ENCODE results near the gene COA7. TPM values are rescaled to one million over a fixed set of nuclear protein-coding genes. Genes with fewer than 3 reads are reported as not detected.

COA7 gene
- total RNA-seq, 2 donors from 2014 or later = 14.8 to 23.8 TPM

DNA sequence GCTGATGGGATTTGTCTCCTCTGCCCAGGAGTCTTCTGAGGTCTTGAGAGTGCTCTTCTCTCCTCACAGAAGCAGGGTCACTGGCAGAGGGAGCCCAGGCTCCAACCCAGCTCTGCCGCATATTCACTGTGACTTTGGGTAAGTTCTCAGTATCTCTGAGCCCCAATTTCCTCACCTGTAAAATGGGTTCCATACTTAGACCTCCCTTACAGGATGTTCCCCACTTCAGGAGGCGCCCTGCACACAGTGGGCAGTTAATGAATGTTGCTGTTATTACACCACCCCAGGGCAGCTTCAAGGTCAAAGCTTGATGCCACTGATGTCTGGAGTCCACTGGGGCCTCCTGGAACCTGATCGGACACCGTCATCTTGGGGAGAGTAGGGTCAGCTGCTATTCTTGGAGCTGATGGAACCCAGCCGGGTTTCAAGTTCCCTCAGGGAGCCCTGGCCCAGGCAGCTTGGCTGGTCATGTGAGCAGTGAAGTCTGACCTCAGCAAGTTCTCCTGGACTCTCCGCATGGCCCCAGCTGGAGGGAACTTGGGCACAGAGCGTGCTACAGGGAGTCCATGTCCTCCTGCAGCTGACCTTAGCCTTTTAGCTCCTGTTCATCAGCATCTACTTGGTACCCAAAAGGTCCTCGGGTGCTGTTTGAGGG lies 21.8 kb downstream of the COA7 start:
- Histone ChIP-seq H3K4me1 (no peaks in the 10 kb centered on the region), H3K9ac (ENCODE audit: low read depth in 2 of 2, low read length in 2 of 2) (no peak overlapping the region), H3K4me3 (no peak overlapping the region), H3K9me3 (no peaks in the 10 kb centered on the region), H3K27me3 (no peaks in the 10 kb centered on the region), H3K36me3 (no peaks in the 10 kb centered on the region), H3K27ac (no peak overlapping the region)
- TF ChIP-seq, protein P1, sequence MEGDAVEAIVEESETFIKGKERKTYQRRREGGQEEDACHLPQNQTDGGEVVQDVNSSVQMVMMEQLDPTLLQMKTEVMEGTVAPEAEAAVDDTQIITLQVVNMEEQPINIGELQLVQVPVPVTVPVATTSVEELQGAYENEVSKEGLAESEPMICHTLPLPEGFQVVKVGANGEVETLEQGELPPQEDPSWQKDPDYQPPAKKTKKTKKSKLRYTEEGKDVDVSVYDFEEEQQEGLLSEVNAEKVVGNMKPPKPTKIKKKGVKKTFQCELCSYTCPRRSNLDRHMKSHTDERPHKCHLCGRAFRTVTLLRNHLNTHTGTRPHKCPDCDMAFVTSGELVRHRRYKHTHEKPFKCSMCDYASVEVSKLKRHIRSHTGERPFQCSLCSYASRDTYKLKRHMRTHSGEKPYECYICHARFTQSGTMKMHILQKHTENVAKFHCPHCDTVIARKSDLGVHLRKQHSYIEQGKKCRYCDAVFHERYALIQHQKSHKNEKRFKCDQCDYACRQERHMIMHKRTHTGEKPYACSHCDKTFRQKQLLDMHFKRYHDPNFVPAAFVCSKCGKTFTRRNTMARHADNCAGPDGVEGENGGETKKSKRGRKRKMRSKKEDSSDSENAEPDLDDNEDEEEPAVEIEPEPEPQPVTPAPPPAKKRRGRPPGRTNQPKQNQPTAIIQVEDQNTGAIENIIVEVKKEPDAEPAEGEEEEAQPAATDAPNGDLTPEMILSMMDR (IDR thresholded peaks at IDR 0.05) = no peak
- peak; percentile 33 for DNase-seq
- intact Hi-C loops (cut with DNase I) = no loop called here

DNA sequence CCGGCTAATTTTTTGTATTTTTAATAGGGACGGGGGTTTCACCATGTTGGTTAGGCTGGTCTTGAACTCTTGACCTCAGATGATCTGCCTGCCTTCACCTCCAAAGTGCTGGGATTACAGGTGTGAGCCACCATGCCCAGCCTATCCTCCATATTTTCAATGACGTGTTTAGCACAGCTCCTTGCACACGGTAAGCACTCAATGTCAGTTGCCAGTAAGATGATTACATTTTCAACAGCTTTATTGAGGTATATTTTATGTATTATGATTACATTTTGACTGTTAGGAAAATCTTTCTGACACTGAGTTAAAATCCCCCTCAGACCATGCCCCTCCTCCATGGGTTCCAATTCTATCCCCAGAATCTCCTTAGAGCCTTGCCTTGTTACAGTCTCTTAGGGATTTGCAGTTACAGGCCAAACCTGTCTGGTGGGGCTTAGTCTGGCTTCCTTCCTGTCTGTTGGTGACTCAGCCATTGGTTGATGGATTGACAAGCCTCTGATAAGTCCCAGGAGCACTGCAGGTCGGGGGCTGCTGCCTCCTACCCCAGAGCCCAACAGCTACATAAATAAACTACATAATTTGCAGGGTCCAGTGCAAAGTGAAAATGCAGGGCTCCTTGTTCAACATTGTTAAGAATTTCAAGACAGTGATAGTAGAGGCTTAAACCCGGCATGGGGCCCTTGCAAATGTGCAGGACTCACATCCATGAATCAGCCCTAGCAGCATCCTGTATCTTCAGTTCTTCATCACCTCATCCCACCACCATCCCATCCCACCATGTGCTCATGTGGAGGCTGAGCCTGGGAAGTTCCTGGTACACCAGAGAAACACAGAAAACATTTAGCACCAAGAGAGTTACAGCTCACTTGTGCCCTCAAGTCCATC lies 23.4 kb downstream of the COA7 start:
- no peaks in the 10 kb centered on the region for H3K4me1 ChIP-seq

DNA sequence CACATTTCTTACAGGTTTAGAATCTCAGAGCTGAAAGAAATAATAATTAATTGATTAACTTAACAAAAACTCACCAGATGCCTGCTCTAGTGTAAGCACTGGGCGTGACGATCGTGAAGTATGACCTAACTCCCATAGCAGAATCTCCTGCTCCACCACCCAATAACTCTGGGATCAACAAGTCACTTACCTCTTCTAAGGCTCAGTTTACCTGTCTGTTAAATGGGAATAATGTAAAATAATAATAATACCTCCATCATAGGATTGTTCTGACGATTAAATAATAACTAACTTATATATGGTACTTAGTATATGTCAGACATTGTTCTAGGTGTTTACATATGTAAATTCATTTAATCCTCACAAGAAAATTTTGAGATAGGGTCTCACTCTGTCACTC lies 24.6 kb downstream of the COA7 start:
- H3K27ac ChIP-seq = no peak overlapping the region
- H3K4me3 ChIP-seq = no peak overlapping the region
- no peak for DNase-seq
- TF ChIP-seq, protein P1 (IDR thresholded peaks at IDR 0.05) = no peak
- H3K9ac ChIP-seq (ENCODE audit: low read depth in 2 of 2, low read length in 2 of 2) = no peak overlapping the region
- H3K36me3 ChIP-seq = no peaks in the 10 kb centered on the region
- H3K27me3 ChIP-seq = no peaks in the 10 kb centered on the region
- H3K9me3 ChIP-seq = no peaks in the 10 kb centered on the region
- intact Hi-C loops (cut with DNase I) = no loop called here
- H3K4me1 ChIP-seq = no peaks in the 10 kb centered on the region

More for the DNA sequence above, 23.4 kb downstream of the COA7 start:
- no peak for DNase-seq
- no peak overlapping the region for H3K27ac ChIP-seq
- H3K9me3 ChIP-seq = no peaks in the 10 kb centered on the region
- H3K36me3 ChIP-seq = no peaks in the 10 kb centered on the region
- intact Hi-C loops (cut with DNase I) = no loop called here
- H3K27me3 ChIP-seq = no peaks in the 10 kb centered on the region
- no peak overlapping the region for H3K4me3 ChIP-seq
- TF ChIP-seq, protein P1 (IDR thresholded peaks at IDR 0.05) = no peak
- no peak overlapping the region for H3K9ac ChIP-seq (ENCODE audit: low read depth in 2 of 2, low read length in 2 of 2)

DNA sequence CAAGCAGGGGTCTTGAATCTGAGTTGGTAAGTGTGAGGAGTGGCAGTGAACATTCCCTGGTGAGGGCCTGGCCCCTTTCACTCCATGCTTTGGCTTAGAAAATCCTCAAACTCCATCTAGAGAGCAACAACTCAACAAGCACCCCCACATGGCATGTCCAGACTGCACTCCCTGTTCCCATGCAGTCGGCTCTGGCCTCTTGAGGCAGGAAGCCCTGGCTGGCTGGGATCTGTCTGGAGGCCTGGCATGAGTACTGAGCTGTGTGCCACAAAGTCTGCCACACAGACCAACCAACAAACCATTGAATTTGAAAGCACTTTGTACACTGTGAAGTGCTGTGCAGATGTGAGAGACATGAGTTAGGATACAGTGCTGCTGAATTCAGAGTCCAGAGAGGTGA lies 25.2 kb downstream of the COA7 start:
- TF ChIP-seq, protein P1 (IDR thresholded peaks at IDR 0.05) = no peak
- no peak for DNase-seq
- intact Hi-C loops (cut with DNase I) = no loop called here
- Histone ChIP-seq H3K27ac (no peak overlapping the region), H3K9me3 (no peaks in the 10 kb centered on the region), H3K36me3 (no peaks in the 10 kb centered on the region), H3K9ac (ENCODE audit: low read depth in 2 of 2, low read length in 2 of 2) (no peak overlapping the region), H3K4me1 (no peaks in the 10 kb centered on the region), H3K27me3 (no peaks in the 10 kb centered on the region), H3K4me3 (no peak overlapping the region)

DNA sequence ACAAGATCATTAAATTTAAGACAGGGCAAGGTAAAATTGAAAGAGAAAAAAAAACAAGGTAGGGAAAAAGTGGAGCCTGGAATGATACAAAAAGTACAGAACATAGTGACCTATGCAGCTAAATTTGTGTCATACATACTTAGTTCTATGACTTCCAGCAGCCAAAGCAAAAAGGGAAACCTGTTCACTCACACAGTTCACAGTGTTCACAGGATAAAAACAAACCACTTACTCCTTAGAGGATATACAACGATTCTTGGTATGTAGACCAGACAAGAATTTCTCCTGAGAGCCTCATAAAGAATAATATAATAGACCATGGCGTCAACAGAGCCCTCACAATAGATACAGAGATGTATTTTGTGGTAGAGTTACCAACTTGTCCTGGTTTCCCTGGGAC lies 27.5 kb downstream of the COA7 start:
- H3K9me3 ChIP-seq = no peaks in the 10 kb centered on the region
- no peaks in the 10 kb centered on the region for H3K27me3 ChIP-seq
- H3K36me3 ChIP-seq = no peaks in the 10 kb centered on the region
- intact Hi-C loops (cut with DNase I) = no loop called here
- no peaks in the 10 kb centered on the region for H3K4me1 ChIP-seq
- H3K9ac ChIP-seq (ENCODE audit: low read depth in 2 of 2, low read length in 2 of 2) = no peak overlapping the region
- no peak overlapping the region for H3K27ac ChIP-seq
- no peak for DNase-seq
- TF ChIP-seq, protein P1 (IDR thresholded peaks at IDR 0.05) = no peak
- no peak overlapping the region for H3K4me3 ChIP-seq

Data from colonic mucosa (tissue), 4 donors.